HEK293T (cell line): ENCODE results near the gene HEATR5A.

Experiments used
- CTCF ChIA-PET: fragments of 350-600 bp; formaldehyde crosslinking; extraction: SDS; loops from one replicate; lab custom pipeline; 2021; ENCODE audit warnings: antibody characterized with exemption, inconsistent platforms; lab: Yijun Ruan, JAX
- POLR2A ChIA-PET: fragments of 350-600 bp; formaldehyde crosslinking; extraction: SDS; loops from one replicate; lab custom pipeline; 2020; ENCODE audit warnings: antibody characterized with exemption, inconsistent platforms; lab: Yijun Ruan, JAX
- DNase-seq: peaks from one replicate; pipeline ENCODE4 v3.0.0; 2012; ENCODE audit warnings: mixed read lengths; ENCODE audit errors: extremely low spot score
- ARNT ChIP-seq: fragments of 450-650 bp; IDR thresholded peaks from 2 replicates; pipeline ENCODE4 v1.6.1; 2017; ENCODE audit warnings: mild to moderate bottlenecking
- BHLHE40 ChIP-seq: fragments of 450-650 bp; IDR thresholded peaks from 2 replicates; pipeline ENCODE4 v1.6.1; 2016; ENCODE audit warnings: mild to moderate bottlenecking, moderate library complexity, borderline replicate concordance
- CTBP1 ChIP-seq: fragments of 450-650 bp; IDR thresholded peaks from 2 replicates; pipeline ENCODE4 v1.6.1; 2016; ENCODE audit warnings: borderline replicate concordance
- ELF4 ChIP-seq: fragments of 450-650 bp; IDR thresholded peaks from 2 replicates; pipeline ENCODE4 v1.6.1; 2017; ENCODE audit warnings: antibody characterized with exemption
- FOXA1 ChIP-seq: fragments of 450-650 bp; IDR thresholded peaks from 2 replicates; pipeline ENCODE4 v1.6.1; 2016; ENCODE audit warnings: mild to moderate bottlenecking
- FOXK2 ChIP-seq: fragments of 450-650 bp; IDR thresholded peaks from 2 replicates; pipeline ENCODE4 v1.6.1; 2016; ENCODE audit warnings: mild to moderate bottlenecking
- FOXM1 ChIP-seq: fragments of 450-650 bp; IDR thresholded peaks from 2 replicates; pipeline ENCODE4 v1.6.1; 2017; ENCODE audit warnings: mild to moderate bottlenecking, borderline replicate concordance
- HDGF ChIP-seq: fragments of 450-650 bp; IDR thresholded peaks from 2 replicates; pipeline ENCODE4 v1.6.1; 2017; ENCODE audit warnings: antibody characterized with exemption, borderline replicate concordance
- L3MBTL2 ChIP-seq: fragments of 450-650 bp; conservative IDR thresholded peaks from 2 replicates; pipeline ENCODE4 v1.6.1; 2016; ENCODE audit warnings: mild to moderate bottlenecking
- LEF1 ChIP-seq: fragments of 450-650 bp; IDR thresholded peaks from 2 replicates; pipeline ENCODE4 v1.6.1; 2017; ENCODE audit warnings: mild to moderate bottlenecking, borderline replicate concordance
- NFRKB ChIP-seq: fragments of 450-650 bp; IDR thresholded peaks from 2 replicates; pipeline ENCODE4 v1.6.1; 2016; ENCODE audit warnings: mild to moderate bottlenecking, moderate library complexity
- SP1 ChIP-seq: fragments of 450-650 bp; IDR thresholded peaks from 2 replicates; pipeline ENCODE4 v1.6.1; 2017
- SUZ12 ChIP-seq: fragments of 450-650 bp; IDR thresholded peaks from 2 replicates; pipeline ENCODE4 v1.6.1; 2016; ENCODE audit warnings: mild to moderate bottlenecking
- TARDBP ChIP-seq: fragments of 450-650 bp; IDR thresholded peaks from 2 replicates; pipeline ENCODE4 v1.6.1; 2016
- ZNF384 ChIP-seq: fragments of 450-650 bp; IDR thresholded peaks from 2 replicates; pipeline ENCODE4 v1.6.1; 2016
- TF ChIP-seq, protein P1 (sequence below): fragments of 450-650 bp; IDR thresholded peaks from 2 replicates; pipeline ENCODE4 v1.6.1; 2016

Gene HEATR5A

DNA sequence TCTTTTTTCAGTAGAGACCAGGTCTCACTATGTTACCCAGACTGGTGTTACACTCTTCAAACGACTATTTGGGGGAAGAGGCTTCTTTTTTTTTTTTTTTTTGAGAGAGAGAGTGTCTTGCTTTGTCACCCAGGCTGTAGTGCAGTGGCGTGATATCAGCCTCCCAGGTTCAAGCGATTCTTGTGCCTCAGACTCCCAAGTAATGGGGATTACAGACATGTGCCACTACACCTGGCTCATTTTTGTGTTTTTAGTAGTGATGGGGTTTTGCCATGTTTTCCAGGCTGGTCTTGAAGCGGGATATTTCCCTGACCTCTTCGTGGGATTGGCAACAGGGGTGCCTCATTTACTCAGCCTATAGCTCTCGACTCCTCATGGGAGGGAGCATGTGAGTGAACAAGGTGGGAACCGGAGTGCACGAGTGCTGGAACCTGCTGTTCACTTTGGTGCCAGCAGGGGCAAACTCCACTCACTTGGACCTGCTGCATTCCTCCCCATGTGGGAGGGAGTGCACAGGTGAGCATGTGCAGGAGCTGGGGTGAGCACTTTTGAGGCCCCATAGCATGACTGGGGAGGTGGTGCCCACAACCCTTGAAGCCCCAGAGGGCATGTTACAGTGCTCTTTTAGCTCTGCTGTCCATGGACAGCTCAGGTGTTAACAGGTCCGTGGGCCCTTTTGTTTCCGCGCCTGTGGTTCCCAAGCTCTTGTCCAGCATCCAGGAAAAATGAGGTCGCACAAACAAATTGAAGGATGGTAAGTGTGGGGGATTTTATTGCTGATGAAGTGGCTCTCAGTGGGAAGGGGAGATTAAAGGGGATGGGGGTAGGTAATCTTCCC, 133.7 kb downstream of the HEATR5A start:
- no peak for DNase-seq
- CTCF ChIA-PET, result no interaction called here
- TF ChIP-seq, protein P1, sequence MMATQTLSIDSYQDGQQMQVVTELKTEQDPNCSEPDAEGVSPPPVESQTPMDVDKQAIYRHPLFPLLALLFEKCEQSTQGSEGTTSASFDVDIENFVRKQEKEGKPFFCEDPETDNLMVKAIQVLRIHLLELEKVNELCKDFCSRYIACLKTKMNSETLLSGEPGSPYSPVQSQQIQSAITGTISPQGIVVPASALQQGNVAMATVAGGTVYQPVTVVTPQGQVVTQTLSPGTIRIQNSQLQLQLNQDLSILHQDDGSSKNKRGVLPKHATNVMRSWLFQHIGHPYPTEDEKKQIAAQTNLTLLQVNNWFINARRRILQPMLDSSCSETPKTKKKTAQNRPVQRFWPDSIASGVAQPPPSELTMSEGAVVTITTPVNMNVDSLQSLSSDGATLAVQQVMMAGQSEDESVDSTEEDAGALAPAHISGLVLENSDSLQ, result no peak
- no peak for TF ChIP-seq ELF4
- TF ChIP-seq L3MBTL2, result 0 out of 2 replicates have a peak, but pooled peaks have one; percentile 22
- TF ChIP-seq SP1, result no peak
- TF ChIP-seq ZNF384, result no peak
- TF ChIP-seq LEF1, result no peak
- POLR2A ChIA-PET, result no interaction called here

DNA sequence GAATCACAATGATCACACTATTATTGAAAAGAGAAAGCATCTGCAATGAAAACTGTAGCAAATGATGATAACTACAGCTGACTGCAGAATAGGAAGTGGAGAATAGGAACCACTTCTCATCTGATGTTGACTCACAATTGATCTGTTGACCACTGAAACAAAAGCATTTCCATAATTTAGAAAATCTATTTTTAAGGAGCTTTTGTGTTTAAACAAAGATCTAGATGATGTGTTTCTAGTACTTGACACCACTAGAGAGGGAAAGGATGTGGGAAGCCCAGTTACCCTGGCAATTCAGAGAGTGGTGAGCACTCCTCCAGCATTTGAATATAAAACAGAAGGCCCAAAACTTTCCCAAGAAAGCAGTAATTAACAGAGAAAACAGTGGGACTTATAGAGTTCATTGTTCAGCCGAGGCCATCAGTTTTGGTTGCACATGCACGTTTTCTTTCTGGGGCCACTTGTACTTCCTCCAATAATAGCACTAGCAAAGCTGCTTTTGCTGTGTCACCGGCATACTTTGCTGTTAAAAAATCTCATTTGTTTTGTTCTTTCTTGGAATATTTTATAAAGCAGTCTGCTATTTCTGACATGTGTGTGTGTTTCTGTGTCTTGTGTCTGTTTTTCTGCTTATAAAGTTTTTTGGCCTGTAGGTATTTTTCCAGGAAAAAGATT, 136.6 kb downstream of the HEATR5A start:
- CTCF ChIA-PET, result no interaction called here
- no peak for DNase-seq
- POLR2A ChIA-PET, result interaction anchor here (1.4 kb wide), 1 partner anchor 76 kb away, joined by 3 read pairs; the partner anchor contains the start of gene HECTD1
- TF ChIP-seq TARDBP, result no peak
- no peak for TF ChIP-seq ARNT
- TF ChIP-seq FOXA1, result no peak
- no peak for TF ChIP-seq FOXM1

DNA sequence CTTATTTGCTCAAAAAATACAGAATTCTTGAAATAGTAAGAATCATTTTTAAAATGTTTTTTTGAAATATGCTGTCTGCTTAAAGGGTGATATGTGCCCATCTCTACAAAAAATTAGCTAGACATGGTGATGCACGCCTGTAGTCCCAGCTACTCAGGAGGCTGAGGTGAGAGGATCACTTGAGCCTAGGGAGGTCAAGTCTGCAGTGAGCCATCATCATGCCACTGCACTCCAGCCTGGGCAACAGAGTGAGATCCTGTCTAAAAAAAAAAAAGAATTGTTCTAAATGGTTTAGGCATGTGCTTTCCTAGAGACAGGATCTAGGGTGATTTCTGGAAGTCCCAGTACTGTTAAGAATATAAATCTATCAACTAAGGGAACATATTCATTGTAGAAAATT, 137.2 kb downstream of the HEATR5A start:
- no peak for DNase-seq
- no peak for TF ChIP-seq FOXA1
- no peak for TF ChIP-seq HDGF
- TF ChIP-seq CTBP1, result no peak
- TF ChIP-seq LEF1, result no peak
- TF ChIP-seq, protein P1, result no peak
- TF ChIP-seq SUZ12, result no peak
- TF ChIP-seq BHLHE40, result no peak
- TF ChIP-seq ELF4, result no peak
- ChIA-PET CTCF (no interaction called here), POLR2A (no interaction called here)

DNA sequence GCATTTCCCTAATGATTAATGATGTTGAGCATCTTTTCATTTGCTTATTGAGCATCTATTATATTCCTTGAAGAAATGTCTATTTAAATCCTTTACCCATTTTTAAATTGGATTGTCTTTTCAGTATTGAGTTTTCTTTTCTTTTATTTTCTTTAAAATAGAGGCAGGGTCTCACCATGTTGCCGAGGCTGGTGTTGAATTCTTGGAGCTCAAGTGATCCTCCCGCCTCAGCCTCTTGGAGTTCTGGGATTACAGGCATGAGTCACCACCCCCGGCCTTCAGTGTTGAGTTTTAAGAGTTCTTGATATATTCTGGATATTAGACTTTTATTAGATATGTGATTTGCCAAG, 139.5 kb downstream of the HEATR5A start:
- no peak for DNase-seq
- CTCF ChIA-PET, result no interaction called here
- no peak for TF ChIP-seq ARNT
- TF ChIP-seq BHLHE40, result no peak
- TF ChIP-seq TARDBP, result no peak
- no peak for TF ChIP-seq HDGF
- TF ChIP-seq SUZ12, result no peak
- no peak for TF ChIP-seq L3MBTL2
- no peak for TF ChIP-seq CTBP1
- no peak for TF ChIP-seq FOXK2
- TF ChIP-seq FOXM1, result no peak
- no peak for TF ChIP-seq SP1
- TF ChIP-seq NFRKB, result no peak
- TF ChIP-seq ELF4, result no peak
- POLR2A ChIA-PET, result no interaction called here

DNA sequence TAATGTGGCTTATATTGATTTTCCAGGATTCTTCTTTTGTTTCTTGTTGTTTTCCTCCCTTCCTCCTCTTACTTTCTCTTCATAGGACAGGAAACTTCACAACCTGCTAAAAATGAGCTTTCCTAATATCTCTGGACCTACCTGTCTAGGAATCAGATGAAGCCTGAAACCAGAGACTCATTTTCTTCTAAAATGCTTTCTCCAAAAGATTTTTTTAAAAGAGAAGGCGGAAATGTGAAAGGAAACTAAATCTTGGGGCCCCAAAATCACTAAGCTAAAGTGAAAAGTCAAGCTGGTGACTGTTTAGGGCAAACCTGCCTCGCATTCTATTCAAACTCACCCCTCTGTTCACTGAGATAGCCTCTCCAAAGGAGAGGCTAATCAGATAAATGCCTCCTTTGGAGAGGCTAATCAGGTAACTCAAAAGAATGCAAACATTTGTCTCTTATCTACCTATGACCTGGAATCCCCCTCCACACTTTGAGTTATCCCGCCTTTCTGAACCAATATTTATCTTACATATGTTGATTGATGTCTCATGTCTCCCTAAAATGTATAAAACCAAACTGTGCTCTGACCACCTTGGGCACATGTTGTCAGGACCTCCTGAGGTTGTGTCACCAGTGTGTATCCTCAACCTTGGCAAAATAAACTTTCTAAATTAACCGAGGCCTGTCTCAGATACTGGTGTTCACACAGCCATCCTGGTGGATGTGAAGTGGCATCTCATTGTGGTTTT, 140.0 kb downstream of the HEATR5A start:
- ChIA-PET POLR2A (no interaction called here), CTCF (no interaction called here)
- TF ChIP-seq SUZ12 (no peak), TARDBP (no peak), ARNT (no peak), ELF4 (no peak), CTBP1 (no peak), NFRKB (no peak), HDGF (no peak), BHLHE40 (no peak), ZNF384 (no peak)
- TF ChIP-seq, protein P1, result no peak
- DNase-seq, result no peak

DNA sequence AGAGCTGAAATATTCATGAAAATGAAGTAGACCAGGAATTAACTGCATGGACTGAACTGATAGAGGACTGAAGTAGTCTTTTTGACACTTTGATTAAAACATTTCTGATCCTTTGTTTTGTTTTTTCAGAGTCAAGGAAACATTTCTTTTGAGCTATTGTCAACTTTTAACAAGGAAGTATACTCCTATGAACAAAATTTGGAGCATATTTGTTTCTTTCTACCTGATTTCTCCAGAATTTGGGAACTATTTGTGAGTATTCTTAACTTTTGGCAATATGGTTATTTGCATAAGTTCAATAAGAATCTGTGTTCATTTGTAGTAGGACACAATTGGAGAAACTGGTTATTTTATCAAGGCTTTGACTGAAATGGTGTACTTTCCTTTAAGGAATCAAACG, 141.5 kb downstream of the HEATR5A start:
- POLR2A ChIA-PET, result no interaction called here
- TF ChIP-seq, protein P1, result no peak
- TF ChIP-seq SP1 (no peak), ZNF384 (no peak), HDGF (no peak), BHLHE40 (no peak), FOXM1 (no peak), NFRKB (no peak), LEF1 (no peak), L3MBTL2 (no peak), ELF4 (no peak), TARDBP (no peak), CTBP1 (no peak), ARNT (no peak), FOXA1 (no peak), FOXK2 (no peak)
- DNase-seq, result no peak
- CTCF ChIA-PET, result no interaction called here
